KOPT-K1 (cell line): ENCODE results near the gene MED8.

ENCODE experiments used
- H3K27ac ChIP-seq: fragments of 200-600 bp; sonication (generic); 2 replicates; pipeline ENCODE4 v1.5.1; 2016; ENCODE audit warnings: antibody characterized with exemption, mild to moderate bottlenecking, low read depth, low read length; ENCODE audit not compliant: poor library complexity, severe bottlenecking
- H3K36me3 ChIP-seq: fragments of 200-600 bp; sonication (generic); 2 replicates; pipeline ENCODE4 v1.5.1; 2017; ENCODE audit warnings: antibody characterized with exemption, mild to moderate bottlenecking, low read length, moderate library complexity; ENCODE audit not compliant: insufficient read depth
- H3K9me3 ChIP-seq: fragments of 200-600 bp; sonication (generic); 2 replicates; pipeline ENCODE4 v1.5.1; 2017; ENCODE audit warnings: antibody characterized with exemption, low read length, mild to moderate bottlenecking; ENCODE audit not compliant: insufficient read depth, poor library complexity, severe bottlenecking

The MED8 gene, protein sequence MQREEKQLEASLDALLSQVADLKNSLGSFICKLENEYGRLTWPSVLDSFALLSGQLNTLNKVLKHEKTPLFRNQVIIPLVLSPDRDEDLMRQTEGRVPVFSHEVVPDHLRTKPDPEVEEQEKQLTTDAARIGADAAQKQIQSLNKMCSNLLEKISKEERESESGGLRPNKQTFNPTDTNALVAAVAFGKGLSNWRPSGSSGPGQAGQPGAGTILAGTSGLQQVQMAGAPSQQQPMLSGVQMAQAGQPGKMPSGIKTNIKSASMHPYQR

DNA sequence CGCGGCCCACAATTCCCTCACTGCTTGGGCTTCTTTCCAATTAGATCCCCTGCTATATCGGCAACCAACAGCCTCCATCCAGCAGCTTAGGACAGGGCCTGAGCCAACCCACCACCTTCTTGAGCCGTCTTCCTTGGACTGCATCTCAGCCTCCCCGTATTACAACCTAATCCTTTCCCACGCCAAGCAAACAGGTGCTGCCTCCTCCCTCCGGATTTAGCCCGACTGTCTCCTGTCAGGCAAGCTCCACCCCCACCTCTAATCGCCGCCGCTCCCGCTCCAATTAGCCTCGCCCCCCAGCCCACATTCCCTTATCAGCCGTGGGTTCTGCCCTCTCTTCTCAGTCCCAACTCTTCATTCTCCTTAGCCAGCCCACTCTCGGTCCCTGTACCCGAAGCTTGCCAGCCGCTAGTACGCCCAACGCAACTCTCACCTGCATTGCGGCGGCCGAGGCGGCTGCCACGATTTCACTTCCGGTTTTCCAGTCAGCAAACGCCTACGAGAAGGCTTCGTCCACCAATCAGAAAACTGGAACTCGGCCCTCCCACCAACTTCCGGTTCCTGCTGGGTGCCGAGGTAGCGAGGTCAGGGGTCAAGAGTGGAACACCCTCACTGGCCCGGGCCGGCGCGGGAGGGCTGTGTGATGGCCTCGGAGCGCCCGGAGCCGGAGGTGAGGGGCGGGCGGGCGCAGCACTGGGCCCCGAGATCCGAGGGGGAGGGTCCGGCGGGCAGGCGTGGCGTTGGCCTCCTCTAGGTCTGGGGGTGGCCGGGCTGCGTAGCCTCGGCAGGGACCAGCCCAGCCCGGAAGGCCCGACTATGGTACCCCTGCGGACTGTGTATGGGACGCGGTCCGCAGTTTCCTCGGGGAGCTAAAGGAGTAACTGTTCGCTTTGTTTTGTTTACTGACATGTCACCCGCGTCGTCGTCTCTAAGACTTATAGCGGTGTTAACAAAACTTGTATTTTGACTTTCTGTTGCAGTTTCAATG, at the start of gene MED8, which contains the start of gene SZT2:
Gene MED8, minus strand, starts transcription at position 475 of the 988 bp plus-strand sequence. Its CDS starts 36 bp downstream, at position 439.
Gene SZT2, plus strand, starts transcription at position 574 of the 988 bp plus-strand sequence. Its CDS starts 70 bp downstream, at position 644.
- H3K36me3 ChIP-seq = peaks cover 34% of the 10 kb centered on the region
- peak within 1 kb of the TSS; percentile 84 for H3K27ac ChIP-seq
- no peaks in the 10 kb centered on the region for H3K9me3 ChIP-seq

DNA sequence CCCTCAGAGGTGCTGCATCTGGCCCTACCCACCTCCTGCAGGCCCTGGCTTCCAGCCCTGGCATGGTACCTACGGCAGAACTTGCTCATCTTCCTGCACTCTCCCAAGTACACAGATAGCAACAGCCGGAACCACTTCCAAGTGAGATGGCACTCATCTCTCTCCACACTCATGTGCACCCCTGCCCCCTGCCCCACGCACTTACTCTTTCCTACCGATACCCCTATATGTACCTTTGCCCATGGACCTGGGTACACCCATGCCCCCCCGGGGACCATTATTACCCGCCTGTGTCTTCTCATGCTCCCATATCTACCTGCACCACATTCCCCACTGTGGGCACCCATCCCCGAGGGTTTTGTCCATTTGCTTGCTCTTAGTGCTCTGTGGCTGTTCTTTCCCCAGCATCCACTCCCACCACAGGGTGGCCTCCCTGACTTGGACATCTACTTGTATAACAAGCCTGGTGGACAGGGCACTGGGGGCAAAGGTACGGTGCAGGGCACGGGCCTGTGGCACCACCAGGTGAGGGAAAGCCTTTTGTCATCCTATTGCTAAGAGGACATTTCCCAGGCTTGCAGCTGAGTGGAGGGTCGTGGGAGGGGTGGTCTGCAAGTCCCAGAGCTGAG, 49.5 kb upstream of the MED8 start:
- no peak overlapping the region for H3K27ac ChIP-seq
- H3K9me3 ChIP-seq = no peaks in the 10 kb centered on the region
- H3K36me3 ChIP-seq = peaks cover 100% of the 10 kb centered on the region

DNA sequence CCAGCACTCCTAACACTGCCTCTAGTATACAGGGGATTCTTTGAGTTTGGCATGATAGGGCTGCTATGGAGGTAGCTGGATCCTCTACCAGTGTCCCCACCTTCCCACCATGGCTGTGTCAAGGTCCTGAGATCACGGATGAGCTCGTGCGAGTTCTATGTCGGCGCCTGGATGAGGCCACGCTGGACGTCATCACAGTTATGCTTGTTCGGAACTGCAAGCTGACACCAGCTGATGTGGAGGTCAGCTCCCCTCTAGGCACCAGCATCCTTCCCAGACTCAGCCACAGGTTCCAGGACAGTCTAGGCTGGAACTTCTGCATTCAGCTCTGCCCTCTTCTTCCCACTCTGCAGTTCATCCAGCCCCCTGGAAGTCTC, 49.0 kb upstream of the MED8 start:
- Histone ChIP-seq H3K9me3 (no peaks in the 10 kb centered on the region), H3K36me3 (peaks cover 100% of the 10 kb centered on the region), H3K27ac (no peak overlapping the region)

DNA sequence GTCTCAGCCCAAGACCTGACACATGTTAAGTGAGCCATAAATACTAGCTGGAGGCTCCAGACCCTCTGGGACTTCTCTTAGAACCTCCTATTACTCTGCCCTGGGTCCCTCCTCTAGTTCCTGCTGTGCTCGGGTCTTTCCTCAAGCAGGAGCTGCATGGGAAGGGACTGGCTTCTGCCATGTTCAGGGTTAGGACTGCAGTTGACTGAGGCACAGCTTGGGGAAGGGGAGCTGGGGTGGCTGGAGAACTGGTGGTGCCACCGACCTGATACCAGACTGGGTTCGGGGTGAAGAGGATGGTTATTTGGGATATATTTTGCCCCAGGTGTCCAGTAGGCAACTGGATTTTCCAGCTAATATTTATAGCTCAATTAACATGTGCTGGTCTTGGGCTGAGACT, 48.4 kb upstream of the MED8 start:
- Histone ChIP-seq H3K36me3 (peaks cover 100% of the 10 kb centered on the region), H3K27ac (no peak overlapping the region), H3K9me3 (no peaks in the 10 kb centered on the region)

DNA sequence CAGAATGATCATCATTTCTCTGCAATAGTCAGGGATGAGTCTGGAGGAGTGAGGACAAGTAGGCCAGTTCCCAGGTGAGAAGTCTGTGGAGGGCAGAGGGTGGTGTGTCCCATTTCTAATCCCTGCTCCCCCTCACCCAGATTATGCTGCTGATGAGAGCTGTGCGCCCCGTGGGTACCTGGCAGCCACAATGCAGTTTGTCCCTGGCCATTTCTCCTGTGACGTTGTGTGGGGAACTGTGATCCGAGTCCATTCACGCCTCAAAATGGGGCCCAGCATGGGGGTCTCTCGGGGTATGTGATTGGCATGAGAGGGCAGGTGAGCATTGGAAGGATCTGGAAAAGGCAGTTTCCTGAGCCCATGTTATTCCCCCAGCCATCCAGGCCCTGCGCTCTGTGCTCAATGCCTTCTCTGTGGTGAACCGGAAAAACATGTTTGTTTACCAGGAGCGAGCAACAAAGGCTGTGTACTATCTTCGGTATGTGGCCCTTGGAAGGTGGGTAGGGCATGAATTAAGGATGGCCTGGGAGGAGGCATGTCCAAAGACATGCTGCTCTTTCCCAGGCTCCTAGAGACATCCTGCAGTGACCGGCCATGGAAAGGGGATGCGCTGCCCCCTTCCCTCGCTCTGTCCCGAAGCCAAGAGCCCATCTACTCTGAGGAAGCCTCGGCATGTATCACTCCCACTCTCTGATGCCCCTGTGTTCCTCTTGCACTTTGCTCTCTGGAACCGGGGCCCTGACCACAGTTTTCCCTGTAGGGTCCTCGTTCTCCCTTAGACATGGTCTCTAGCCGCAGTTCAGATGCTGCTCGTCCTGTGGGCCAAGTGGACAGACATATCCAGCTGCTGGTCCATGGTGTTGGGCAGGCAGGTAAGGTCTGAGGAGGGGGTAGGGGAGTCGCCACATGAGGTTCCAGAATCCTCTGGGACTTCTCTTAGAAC, 47.7 kb upstream of the MED8 start:
- no peaks in the 10 kb centered on the region for H3K9me3 ChIP-seq
- H3K36me3 ChIP-seq = peaks cover 100% of the 10 kb centered on the region
- no peak overlapping the region for H3K27ac ChIP-seq

DNA sequence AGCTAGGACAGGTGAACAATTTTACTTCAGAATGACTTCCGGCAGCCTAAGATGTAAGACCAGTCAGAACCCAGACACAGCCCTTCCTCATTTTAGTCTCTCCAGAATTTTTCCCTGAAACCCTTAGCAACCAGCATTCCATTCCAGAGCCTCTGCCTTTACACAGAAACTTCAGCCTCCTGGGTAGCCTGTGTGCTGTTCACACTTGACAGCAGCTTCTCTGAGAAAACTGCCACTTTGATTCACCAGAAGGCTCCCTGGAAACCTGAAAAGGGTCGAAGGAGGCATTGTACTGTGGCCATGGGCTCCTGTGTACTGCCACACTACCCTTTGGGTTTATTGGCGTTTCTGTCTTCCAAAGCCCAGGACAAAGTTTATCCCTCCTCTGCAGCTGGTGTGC, 46.8 kb upstream of the MED8 start:
- Histone ChIP-seq H3K27ac (no peak overlapping the region), H3K36me3 (peaks cover 100% of the 10 kb centered on the region)

DNA sequence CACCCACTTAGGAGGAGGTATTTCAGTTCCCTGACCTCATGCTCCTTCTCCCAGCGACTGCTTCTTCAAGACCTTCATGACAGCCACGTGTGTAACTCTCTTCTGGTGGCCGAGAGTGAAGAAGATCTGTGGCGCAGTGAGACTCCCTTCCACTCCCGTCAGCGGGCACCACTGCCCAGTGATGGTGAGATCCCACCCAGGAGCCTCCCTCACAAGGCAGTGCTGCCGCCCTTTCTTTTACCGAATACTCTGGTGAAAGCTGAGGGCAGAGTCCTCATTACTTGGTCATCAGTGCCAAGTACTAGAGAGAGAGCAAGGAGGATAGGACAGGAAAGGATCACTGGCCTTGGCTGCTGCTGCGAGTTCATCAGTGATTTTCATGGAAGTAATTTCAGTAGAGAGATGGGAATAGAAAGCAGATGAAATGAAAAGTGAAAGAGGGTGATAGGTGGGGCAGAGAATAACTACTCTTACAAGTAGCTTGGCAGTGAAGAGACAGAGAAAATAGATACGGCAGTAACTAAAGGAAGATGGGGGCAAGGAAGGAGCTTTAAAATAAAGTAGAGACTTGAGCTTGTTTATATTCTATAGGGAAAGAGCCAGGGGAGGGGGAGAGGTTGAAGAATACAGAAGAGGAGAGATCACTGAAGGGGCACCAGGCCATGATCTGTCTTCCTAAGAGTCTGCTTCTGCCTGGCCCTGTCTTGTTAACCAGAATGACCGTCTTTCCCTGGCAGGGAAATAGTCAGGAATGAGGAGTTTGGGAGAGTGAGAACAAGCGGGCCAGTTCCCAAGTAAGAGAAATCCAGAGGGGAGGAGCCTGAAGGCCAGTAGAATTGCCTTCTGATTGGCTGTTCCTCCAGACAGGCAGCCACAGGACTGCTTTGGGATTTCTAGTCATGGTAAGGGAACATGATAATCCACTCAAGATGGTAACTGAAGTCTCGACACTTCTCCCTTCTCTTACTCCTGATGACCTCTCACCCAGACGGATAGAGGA, 45.8 kb upstream of the MED8 start:
- peaks cover 100% of the 10 kb centered on the region for H3K36me3 ChIP-seq
- no peak overlapping the region for H3K27ac ChIP-seq
- H3K9me3 ChIP-seq = no peaks in the 10 kb centered on the region

More for the DNA sequence above, 46.8 kb upstream of the MED8 start:
- no peaks in the 10 kb centered on the region for H3K9me3 ChIP-seq

DNA sequence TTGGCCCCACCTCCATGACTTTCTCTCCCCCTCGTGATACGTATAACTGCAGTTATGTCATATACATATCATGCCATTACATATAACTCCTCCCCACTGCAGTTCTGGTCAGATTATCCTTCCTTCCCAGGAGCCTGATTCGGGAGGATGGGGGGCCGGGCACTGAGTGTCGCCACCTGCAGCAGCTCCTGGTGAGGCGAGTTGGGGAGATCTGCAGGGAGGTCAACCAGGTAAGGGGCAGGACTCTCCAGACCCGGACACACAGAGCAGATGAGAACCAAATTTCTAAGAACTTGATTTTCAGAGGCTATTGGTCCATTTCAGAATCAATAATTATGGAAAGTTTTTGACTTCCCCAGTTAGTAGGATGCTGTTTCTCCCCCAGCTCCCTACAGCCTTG, 44.7 kb upstream of the MED8 start:
- no peaks in the 10 kb centered on the region for H3K9me3 ChIP-seq
- peaks cover 100% of the 10 kb centered on the region for H3K36me3 ChIP-seq
- H3K27ac ChIP-seq = no peak overlapping the region

DNA sequence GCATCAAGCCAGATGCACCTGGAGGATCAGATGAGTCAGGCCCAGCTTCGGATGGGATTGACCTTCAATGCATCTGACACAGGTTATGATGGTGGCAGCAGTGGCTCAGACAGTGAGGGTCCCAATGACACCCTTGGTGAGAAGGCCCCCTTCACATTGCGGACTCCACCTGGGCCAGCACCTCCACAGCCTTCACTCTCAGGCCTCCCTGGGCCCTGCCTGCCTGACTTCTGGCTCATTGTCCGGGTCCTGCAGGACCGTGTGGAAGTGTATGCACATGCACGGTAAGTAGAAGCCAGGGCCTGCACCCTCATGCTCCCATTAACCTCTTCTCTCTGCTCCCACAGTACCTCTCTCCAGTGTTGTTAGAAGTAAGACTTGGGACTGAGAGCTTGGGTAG, 43.3 kb upstream of the MED8 start:
- Histone ChIP-seq H3K9me3 (no peaks in the 10 kb centered on the region), H3K27ac (no peak overlapping the region), H3K36me3 (peaks cover 100% of the 10 kb centered on the region)

DNA sequence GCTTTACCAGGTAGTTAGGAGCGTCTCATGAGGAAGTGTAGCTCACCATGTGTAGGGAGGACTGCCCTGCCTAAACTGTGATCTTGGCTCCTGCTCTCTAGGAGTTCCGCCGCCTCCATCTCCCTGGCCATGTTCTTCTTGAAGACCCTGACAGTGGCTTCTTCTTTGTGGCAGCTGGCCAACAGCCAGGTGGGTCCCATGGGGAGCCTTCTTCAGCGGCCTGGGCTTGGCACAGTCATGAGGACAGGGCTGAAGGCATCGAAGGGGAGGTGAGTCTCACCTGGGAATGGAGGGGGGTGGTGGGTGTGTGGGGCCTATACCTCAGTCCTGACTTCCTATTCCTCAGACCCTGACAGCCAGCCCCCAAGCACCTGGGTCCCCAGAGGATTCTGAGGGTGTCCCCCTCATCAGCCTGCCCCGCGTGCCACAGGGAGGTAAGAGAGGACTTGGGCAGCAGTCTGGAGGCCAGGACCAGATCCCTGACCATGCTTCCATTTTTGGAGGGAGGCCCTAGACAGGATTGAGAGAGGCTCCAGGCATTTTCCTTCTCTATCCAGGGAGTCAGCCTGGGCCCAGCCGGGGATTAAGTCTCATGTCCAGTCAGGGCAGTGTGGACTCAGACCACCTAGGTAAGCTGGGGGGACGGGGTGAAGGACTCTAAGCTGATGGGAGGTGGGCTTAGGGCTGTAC, 42.7 kb upstream of the MED8 start:
- Histone ChIP-seq H3K9me3 (no peaks in the 10 kb centered on the region), H3K36me3 (peaks cover 100% of the 10 kb centered on the region), H3K27ac (no peak overlapping the region)

DNA sequence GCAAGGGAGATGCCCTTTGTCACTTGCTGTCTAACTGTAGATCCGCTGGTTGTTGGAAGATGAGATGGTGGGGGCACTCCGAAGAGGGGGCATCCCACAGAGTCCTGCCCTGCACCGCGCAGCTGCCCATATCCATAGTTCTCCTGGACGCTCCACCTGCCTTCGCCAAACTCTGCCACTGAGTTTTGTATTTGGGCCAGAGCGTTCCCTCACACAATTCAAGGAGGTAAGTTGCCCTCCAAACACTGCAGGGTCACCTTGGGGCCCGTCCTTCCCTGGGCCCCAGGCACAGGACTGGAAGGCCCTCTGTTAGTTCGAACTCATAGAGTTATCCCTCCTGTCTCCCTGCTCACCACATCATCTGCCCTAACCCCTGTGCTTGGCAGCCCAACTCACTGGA, 42.1 kb upstream of the MED8 start:
- Histone ChIP-seq H3K36me3 (peaks cover 100% of the 10 kb centered on the region), H3K27ac (no peak overlapping the region), H3K9me3 (no peaks in the 10 kb centered on the region)

DNA sequence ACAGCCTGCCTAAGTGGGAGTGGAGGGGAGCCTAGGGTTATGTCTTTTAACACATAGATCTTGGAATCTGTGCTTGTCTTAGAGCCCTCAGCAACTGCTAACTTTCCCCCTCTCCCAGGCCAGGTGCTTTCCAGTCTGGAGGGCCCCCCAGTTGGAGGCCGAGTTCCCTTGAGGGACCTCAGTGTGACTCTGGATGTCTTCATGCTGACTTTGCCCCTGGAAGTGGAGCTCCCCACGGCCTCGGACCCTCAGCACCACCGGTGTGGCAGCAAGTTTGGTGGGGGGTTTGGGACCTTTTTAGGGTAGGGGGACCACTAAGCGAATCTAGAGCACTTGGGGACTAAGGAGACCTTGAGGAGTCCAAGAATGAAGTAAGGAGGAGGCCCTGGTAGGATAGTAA, 41.2 kb upstream of the MED8 start:
- peaks cover 100% of the 10 kb centered on the region for H3K36me3 ChIP-seq
- no peaks in the 10 kb centered on the region for H3K9me3 ChIP-seq
- H3K27ac ChIP-seq = no peak overlapping the region

DNA sequence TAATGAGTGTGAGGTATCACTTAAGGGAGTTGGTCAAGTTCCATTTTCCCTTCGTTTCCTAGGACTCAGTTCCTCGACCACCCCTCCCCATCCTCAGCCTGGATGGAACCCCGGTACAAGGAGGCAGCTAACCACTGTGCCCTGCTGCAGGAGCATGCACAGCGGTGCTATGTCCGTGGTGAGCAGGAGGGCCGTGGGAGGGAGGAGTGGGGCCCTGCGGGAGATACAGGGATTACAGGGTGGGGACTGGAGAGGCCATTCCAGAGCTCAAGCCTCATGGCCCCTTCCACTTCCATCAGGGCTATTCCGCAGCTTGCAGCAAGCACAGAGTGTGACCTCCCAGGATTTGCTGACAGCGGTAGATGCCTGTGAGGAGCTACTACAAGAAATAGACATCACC, 38.3 kb upstream of the MED8 start:
- H3K36me3 ChIP-seq = peaks cover 100% of the 10 kb centered on the region
- H3K27ac ChIP-seq = no peak overlapping the region
- no peaks in the 10 kb centered on the region for H3K9me3 ChIP-seq
